GM18520 (cell line): ENCODE data around the gene TAF1B.

ENCODE experiments used
- ATAC-seq: cut with Tn5 transposase; IDR thresholded peaks from one replicate; pipeline ENCODE4 v1.9.1; 2021; ENCODE audit not compliant: unreplicated experiment

The TAF1B gene

DNA sequence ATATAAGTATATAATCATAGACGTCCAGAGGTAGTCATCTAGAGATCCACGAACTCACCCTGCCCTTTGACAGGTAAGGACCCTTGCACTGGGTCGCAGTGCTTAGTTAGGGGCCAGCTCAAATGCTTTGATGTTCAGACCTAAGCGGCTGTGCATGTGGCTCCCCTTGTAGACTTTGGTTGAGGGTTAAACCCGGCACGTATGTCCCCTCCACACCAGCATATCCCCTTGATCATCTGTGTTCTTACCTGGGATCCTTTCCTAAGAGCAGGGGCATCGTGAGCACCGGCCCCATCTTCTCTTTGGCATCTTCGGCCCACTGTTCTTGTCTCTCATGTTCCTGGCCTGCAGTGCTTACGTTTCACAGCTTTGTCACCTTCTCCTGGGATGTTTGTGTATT, 139.6 kb downstream of the TAF1B start:
- no peak for ATAC-seq

DNA sequence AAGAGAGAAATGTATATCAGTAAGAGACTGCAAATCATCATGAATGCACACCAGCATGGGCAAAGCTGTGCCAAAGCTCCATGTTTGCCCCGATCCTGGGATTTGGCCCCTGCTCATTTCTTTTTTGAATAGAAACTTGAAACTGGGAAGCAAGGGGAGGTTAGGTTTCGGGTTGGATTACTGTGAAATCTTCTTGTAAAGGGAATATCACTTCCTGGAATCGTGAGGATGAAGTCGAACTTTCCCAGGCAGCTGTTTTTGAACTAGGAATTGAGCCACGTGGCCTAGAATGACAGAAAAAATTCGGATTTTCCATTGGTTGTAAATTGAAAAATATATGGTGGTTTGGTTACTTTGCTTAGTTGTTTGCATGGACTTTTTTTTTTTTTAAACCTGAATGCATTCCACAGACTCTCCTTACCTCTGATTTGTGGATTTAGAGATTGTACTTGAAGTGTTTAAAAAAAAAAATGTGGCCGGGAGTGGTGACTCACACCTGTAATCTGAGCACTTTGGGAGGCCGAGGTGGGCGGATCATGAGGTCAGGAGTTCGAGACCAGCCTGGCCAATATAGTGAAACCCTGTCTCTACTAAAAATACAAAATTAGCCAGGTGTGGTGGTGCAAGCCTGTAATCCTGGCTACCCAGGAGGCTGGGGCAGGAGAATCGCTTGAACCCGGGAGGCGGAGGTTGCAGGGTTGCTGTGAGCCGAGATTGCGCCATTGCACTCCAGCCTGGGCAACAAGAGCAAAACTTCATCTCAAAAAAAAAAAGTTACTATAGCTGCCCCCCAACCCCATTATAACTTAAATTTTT, 140.3 kb downstream of the TAF1B start:
- ATAC-seq: no peak
